ENCODE results near the gene ASAP2.

- TF ChIP-seq C11orf30 (IDR thresholded peaks at IDR 0.05; ENCODE audit: low read depth) (no peak), TEAD4 (IDR thresholded peaks at IDR 0.05; ENCODE audit: low read length) (no peak), TEAD4 (CRISPR knock-in tag; IDR thresholded peaks at IDR 0.05; ENCODE audit: borderline replicate concordance) (no peak)
Measured at GRCh38 chr2:9434489-9434888, 227.9 kb downstream of the ASAP2 start.
